Astrocyte of the spinal cord (primary cell): ENCODE measurements around the gene TOR3A.

Experiments used
- DNase-seq: peaks from one replicate; pipeline ENCODE4 v3.0.0; 2011; ENCODE audit warnings: low read depth, low spot score
- H3K4me3 ChIP-seq: 2 replicates; pipeline ENCODE4 v1.5.1; 2011; ENCODE audit warnings: low read depth, mild to moderate bottlenecking, low read length, moderate library complexity
- CTCF ChIP-seq: IDR thresholded peaks from 2 replicates; pipeline ENCODE4 v1.5.1; 2012; ENCODE audit warnings: low read depth, mild to moderate bottlenecking, low read length, inconsistent platforms
- in situ Hi-C: cut with HindIII; loops from 2 replicates; pipeline ENCODE4 v1.10.0; 2017; ENCODE audit warnings: low sequenced_read_pairs

The TOR3A gene

GRCh38 chr1:179120736-179121135, 38.9 kb downstream of the TOR3A start:
- no peak overlapping the region for H3K4me3 ChIP-seq
- DNase-seq = no peak
- TF ChIP-seq CTCF = no peak
- in situ Hi-C loops = no loop called here

- in situ Hi-C loops = no loop called here
- no peak overlapping the region for H3K4me3 ChIP-seq
- DNase-seq = peak; percentile 69
- peak; percentile 56 for TF ChIP-seq CTCF
Observed at GRCh38 chr1:179121159-179121938, 39.5 kb downstream of the TOR3A start.

DNA sequence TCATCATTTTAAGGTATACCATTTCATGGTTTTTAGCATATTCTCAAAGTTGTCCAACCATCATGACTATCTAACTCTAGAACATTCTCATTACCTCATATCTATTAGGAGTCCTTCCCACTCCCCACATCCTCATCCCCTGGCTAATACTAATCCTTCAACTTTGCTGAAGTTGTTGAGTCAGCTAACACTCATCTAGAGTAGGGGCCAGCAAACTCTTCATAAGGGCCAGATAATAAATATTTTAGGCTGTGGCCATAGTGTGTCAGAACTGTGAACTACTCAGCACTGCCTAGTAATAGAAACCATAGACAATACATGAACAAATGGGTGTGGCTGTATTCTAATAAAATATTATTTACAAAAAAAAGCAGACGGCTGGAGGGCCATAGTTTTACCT, 43.0 kb downstream of the TOR3A start:
- H3K4me3 ChIP-seq = no peak overlapping the region
- no peak for TF ChIP-seq CTCF
- in situ Hi-C loops = no loop called here
- peak; percentile 54 for DNase-seq

- in situ Hi-C loops = no loop called here
- TF ChIP-seq CTCF = no peak
- DNase-seq = peak; percentile 65
Observed at GRCh38 chr1:179126338-179127060, 44.6 kb downstream of the TOR3A start.

GRCh38 chr1:179127163-179127895, 45.5 kb downstream of the TOR3A start:
- no peak overlapping the region for H3K4me3 ChIP-seq
- peak; percentile 71 for DNase-seq
- in situ Hi-C loops = no loop called here
- no peak for TF ChIP-seq CTCF

More at GRCh38 chr1:179126338-179127060, 44.6 kb downstream of the TOR3A start:
- H3K4me3 ChIP-seq = no peak overlapping the region

DNA sequence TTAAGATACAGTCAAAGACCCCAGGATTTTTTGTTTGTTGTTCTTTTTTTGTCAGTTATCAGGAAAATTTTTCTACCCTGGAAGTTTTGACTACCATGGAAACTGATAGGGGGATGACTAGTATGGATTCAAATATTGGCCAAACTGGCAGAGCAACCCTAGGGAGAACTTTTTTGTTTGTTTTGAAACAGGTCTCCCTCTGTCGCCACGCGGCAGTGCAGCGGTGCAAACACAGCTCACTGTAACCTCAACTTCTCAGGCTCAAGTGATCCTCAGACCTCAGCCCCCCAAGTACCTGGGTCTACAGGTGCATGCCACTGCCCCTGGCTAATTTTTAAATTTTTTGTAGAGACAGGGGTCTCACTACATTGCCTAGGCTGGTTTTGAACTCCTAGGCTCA, 46.6 kb downstream of the TOR3A start:
- no peak for DNase-seq
- in situ Hi-C loops = no loop called here
- TF ChIP-seq CTCF = no peak
- no peak overlapping the region for H3K4me3 ChIP-seq
